HG03095 (cell line): ENCODE data around the gene UTP14A.
A peak's percentile ranks its signal among the peaks of the same experiment; 100 is the strongest.
"Not testable (repeated sequence)": the region's sequence is repeated elsewhere in the genome, so short reads cannot be mapped to it uniquely, and the experiment has no call there.

Experiments
- ATAC-seq: cut with Tn5 transposase; IDR thresholded peaks from one replicate; pipeline ENCODE4 v1.9.1; 2021; ENCODE audit warnings: moderate library complexity; ENCODE audit not compliant: unreplicated experiment

UTP14A gene

DNA sequence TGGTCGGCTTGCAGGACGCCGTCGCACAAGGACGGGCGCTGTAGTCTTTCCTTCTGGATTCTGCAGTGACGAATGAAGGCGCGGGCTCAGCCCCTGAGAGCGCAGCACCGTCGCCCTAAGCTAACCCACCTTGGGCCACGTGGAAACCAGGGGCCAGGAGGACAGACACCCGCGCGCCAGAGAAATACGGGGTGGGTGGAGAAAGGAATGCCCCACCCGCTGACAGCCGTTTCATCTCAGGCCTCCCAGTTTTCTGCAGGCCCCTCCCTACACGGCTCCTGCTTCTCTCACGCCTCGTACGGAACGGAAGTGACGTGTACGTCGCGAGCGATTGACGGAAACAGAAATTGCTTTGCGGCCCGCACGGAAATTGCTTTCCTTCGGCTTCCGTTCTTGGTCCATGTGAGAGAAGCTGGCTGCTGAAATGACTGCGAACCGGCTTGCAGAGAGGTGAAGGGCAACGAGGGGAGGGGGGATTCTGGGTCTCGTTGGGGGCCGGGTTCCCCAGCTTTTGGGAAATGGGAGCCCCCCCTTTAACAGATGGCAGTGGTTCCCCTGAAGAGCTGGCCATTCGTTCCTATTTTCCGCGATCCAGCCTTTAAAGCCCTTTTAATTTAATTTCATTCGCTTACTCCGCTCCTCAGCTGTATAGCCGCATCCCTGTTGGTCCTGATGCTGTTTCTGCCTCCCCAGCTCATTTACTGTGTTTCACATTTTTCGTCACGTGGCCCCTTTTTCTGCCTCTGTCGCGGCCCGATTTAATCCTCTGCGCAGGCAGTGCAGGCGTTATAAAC lies at the start of gene UTP14A:
UTP14A (plus strand) TSS at position 378 of the 794 bp plus-strand sequence; CDS start at position 425, 47 bp downstream.
- ATAC-seq, result peak; percentile 93

GRCh38 chrX:129859134-129859533 lies 46.8 kb upstream of the UTP14A start:
- not testable (repeated sequence) for ATAC-seq

- ATAC-seq, result not testable (repeated sequence)
These were observed 39.6 kb upstream of the UTP14A start for GRCh38 chrX:129866321-129866720.

DNA sequence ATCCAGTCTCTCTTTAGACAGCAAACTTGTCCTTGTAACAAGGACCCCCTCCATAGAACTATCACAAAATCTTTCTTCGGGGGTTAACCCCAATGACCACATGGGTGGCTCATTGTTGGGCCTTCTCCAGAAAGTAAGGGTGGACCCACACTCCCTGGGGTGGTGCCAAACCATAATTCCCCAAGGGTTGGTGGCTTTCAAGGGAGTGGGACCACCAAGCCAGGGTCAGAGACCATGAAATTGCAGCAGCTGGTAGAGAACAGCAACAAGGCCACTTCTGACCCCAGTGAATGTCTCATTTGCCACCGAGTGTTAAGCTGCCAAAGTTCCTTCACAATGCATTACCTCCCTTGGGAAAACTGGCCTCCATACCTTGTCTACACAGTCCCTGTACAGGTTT lies 33.4 kb upstream of the UTP14A start:
- no peak for ATAC-seq

- ATAC-seq, result no peak
These were observed 30.3 kb upstream of the UTP14A start for GRCh38 chrX:129875669-129876068.

DNA sequence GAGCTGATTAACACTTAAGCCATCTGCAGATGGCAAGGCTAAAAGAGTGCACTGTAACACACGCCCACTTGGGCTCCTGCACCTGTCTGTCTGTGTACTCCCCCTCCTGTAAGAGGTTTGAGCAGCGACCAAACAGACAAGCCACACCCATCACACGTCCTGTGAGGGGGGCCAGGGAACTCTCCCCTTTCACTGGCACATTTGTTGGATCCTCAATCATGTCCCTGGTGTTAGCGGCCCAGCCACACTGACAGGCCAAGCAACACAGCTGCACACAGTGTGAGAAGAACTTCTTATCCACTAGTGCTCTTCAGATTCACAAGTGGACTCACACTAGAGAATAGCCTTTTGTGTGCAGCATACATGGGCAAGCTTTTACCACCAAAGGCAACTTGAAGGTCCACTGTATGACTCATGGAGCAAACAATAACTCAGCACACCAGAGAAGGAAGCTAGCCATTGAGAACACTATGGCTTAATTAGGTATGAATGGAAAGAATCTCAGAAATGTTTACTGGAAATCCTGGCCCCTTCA lies 29.1 kb upstream of the UTP14A start:
- ATAC-seq, result no peak

GRCh38 chrX:129877401-129877800 lies 28.6 kb upstream of the UTP14A start:
- no peak for ATAC-seq

DNA sequence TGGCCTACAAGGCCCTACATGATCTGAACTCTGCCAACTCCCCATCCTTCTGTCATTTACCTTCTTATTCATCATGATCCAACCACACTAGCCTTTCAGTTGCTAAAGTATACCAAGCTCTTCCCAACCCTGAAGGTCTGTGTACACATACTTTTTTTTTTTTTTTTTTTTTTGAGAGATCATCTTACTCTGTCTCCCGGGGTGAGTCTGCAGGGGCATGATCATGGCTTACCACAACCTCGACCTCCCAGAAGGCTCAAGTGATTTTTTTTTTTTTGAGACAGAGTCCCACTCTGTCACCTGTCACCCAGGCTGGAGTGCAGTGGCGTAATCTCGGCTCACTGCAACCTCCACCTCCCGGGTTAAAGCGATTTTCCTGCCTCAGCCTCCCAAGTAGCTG lies 5.9 kb upstream of the UTP14A start:
- no peak for ATAC-seq

GRCh38 chrX:129908636-129909035 lies 2.7 kb downstream of the UTP14A start:
- ATAC-seq, result no peak

GRCh38 chrX:129925305-129926092 lies 19.5 kb downstream of the UTP14A start:
- ATAC-seq, result peak; percentile 49

DNA sequence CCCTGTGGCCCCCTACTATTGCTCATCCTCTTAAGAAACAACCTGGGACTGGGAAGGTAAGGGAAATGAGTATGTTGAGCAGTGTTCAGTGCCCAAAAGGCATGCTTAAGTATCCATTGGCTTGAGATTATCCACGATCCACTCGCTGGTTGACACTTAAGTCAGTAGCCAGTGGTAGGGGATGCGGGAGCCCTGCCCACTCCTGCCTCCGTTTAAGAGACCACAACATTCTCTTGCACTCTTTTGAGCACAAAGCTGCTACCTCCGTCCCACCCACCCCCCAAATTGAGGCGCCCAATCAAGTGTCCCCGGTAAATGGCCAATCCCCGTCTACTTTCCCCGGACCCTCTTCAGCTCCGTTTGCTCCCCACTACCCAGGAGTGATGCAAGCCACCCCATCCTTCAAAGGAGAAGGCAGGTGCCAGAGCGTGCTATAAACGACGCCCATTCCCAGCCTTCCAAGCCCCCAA lies 25.0 kb downstream of the UTP14A start:
- ATAC-seq, result no peak

GRCh38 chrX:129931411-129932015 lies 25.5 kb downstream of the UTP14A start:
- peak; percentile 69 for ATAC-seq

DNA sequence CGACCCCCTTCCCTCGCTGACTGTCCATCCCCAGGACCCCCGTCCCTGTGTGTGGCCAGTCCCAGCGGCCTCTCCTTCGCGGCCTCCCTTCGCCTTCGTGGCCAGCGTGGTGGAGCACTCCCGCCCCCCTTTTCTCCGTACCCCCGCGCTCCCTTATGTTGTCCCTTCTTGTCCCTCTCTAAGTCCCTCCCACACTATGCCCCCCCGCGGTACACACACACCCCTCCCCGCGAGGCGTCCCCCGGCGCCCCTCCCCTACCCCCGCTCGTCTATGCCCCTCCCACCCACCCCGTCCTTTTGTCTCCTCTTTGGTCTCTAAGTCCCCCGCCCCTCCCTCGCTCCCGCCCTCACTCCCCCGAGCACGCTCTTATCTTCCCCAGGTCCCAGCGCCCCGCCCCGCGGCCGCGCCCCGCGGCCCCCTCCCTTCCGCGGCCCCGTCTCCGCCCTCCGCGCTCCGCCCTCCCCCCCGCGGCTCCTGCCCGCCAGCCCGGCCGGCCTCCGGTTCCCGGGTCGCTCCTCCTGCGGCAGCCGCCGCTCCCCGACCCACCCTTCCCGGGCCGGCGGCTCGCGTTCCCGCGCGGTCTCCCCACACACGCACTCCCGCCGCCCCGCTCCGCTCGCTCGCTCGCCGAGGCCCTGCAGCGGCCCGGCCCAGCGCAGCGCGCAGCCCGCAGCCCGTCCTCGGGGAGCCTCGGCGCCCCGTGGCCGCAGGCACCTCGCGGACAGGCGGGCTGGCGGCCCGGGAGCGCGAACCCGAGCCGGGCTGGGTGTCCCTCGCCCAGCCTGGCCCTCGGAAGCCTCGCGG lies 26.3 kb downstream of the UTP14A start:
- peak; percentile 47 for ATAC-seq

GRCh38 chrX:129932821-129933321 lies 26.9 kb downstream of the UTP14A start:
- ATAC-seq, result peak; percentile 22

DNA sequence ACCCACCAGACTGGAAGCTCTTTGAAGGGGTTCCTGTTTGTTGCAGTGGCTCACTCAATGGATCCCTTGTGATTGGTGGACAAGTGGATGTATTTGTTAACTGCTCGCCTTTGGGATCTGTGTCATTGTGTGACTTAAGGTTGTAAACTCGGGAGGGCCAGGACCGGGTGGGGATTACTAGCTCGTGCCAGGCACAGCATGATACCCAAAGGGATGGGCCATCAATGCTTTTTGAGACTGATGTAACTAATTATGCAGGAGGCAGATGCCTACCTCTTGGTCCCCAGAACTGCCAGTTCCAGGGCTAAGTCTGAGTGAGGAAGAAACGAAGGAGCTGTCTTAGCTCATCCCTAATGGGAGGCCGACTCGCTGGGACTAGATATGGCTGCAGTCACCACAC lies 27.7 kb downstream of the UTP14A start:
- ATAC-seq, result no peak

- no peak for ATAC-seq
These were observed 28.5 kb downstream of the UTP14A start for GRCh38 chrX:129934461-129934860.

- ATAC-seq, result no peak
These were observed 29.0 kb downstream of the UTP14A start for GRCh38 chrX:129934952-129935351.

- no peak for ATAC-seq
These were observed 32.1 kb downstream of the UTP14A start for GRCh38 chrX:129938081-129938480.

GRCh38 chrX:129939986-129940385 lies 34.0 kb downstream of the UTP14A start:
- ATAC-seq, result no peak

DNA sequence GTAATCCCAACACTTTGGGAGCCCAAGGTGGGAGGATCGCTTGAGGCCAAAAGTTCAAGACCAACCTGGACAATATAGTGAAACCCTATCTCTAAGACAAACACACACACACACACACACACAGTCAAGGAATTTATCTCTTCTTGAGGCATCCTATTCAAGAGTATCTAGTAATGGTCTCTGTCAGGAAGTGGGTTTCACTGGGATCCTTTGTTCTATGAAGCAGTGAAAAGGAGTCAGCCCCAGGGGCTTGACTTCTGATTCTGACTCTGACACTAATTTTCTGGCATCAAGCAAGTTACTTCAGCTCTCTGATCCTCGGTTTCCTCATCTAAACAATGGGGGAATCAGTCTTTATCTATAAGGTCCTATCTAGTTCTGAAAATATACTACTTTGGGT lies 34.8 kb downstream of the UTP14A start:
- ATAC-seq, result no peak
